Ovary (tissue), 9 donors: ENCODE measurements around the gene GRK4. TPM values are rescaled to one million over a fixed set of nuclear protein-coding genes. Genes with fewer than 3 reads are reported as not detected.
"Not testable (repeated sequence)": the region's sequence is repeated elsewhere in the genome, so short reads cannot be mapped to it uniquely, and the experiment has no call there.

Experiments
- DNase-seq, 5 donors: peaks; one replicate each; pipeline ENCODE4 v3.0.0-alpha.2; 2019 to 2020
- H3K27ac ChIP-seq, 2 donors: fragments of 200-600 bp; one replicate each; pipeline versions ENCODE4 v1.5.1 to v1.8.0; 2019 to 2022
- H3K27me3 ChIP-seq: fragments of 200-600 bp; one replicate; pipeline ENCODE4 v1.8.0; 2022
- H3K36me3 ChIP-seq: fragments of 200-600 bp; sonication (generic); one replicate; pipeline ENCODE4 v1.5.1; 2019
- H3K4me1 ChIP-seq: one replicate; pipeline ENCODE4 v1.8.1; 2013; ENCODE audit warnings: mild to moderate bottlenecking, moderate library complexity; ENCODE audit not compliant: insufficient read depth
- H3K4me3 ChIP-seq: fragments of 200-600 bp; sonication (generic); one replicate; pipeline ENCODE4 v1.5.1; 2017
- H3K9me3 ChIP-seq, 2 donors: fragments of 200-600 bp in 1 of 2; sonication (generic) in 1 of 2; one replicate each; pipeline versions ENCODE4 v1.5.1 to v1.8.1; 2013 to 2019; ENCODE audit warnings: mild to moderate bottlenecking in 1 of 2, moderate library complexity in 1 of 2
- EP300 ChIP-seq: sonication (generic); formaldehyde crosslinking; IDR thresholded peaks from one replicate; pipeline ENCODE4 v1.6.1; 2017; ENCODE audit warnings: antibody characterized with exemption
- POLR2A ChIP-seq: fragments of 450-650 bp; IDR thresholded peaks from one replicate; pipeline ENCODE4 v1.6.1; 2017; ENCODE audit warnings: antibody characterized with exemption, mild to moderate bottlenecking, moderate library complexity
- WGBS, 3 donors: extraction: QIAGEN DNeasy Blood & Tissue Kit in 1 of 3; methylation state at CpG; one replicate each; pipeline versions ENCODE4 v1.1.5 to v1.1.7; 2013 to 2017; 5-methylcytosine and 5-hydroxymethylcytosine counted together
- intact Hi-C, 4 donors: fragments of 100-400 bp; cut with DNase I; formaldehyde crosslinking; loops; one replicate each; pipeline versions ENCODE4 v1.11.0 to v1.15.1; 2022 to 2023
- polyA plus RNA-seq, 2 donors: library from polyadenylated mRNA; stranded (reverse); fragments of 200-250 nt in 1 of 2; fragments of 350-450 nt in 1 of 2; fragmentation: Illumina TruSeq in 1 of 2; extraction: RNeasy Lipid Tissue Mini Kit (QIAGEN cat#74804) in 1 of 2; gene quantifications; one replicate each; pipeline ENCODE4 v1.2.3, GENCODE V29; 2013 to 2014
- total RNA-seq, 7 donors: library from RNA; depleted of rRNA in 2 of 7; stranded (reverse); fragments of >200 nt in 2 of 7; fragmentation: NEBNext Ultra II Directional in 3 of 7; extraction: Animal tissue kit (Norgen Biotek cat#: 25700) in 3 of 7; gene quantifications; one replicate each; pipeline versions ENCODE4 v1.1.0 to v1.2.4, GENCODE V29; 2016 to 2023
- TF ChIP-seq, protein P1 (sequence below), 3 donors: fragments of 450-650 bp in 2 of 3; fragments of 200-600 bp in 1 of 3; IDR thresholded peaks; one replicate each; pipeline versions ENCODE4 v1.5.1 to v1.8.0; 2016 to 2022; ENCODE audit warnings: antibody characterized with exemption in 3 of 3, mild to moderate bottlenecking in 1 of 3
- donor health status: DM: no; HTN: no; CAD: no; lungs with moderate emphysema.
- donor health status: DM: no; HTN: no; CAD: no.
- donor health status: Bipolar disorder and iron deficiency.
- donor health status: DM: yes; HTN: yes; CAD: no.
- donor health status: DM: no; HTN: no; CAD: no.
- donor health status: DM: yes; HTN: yes; CAD: no.

Gene GRK4
- total and polyA plus RNA-seq, 9 donors, result 3.3 to 17.6 (median 6.9) TPM

DNA sequence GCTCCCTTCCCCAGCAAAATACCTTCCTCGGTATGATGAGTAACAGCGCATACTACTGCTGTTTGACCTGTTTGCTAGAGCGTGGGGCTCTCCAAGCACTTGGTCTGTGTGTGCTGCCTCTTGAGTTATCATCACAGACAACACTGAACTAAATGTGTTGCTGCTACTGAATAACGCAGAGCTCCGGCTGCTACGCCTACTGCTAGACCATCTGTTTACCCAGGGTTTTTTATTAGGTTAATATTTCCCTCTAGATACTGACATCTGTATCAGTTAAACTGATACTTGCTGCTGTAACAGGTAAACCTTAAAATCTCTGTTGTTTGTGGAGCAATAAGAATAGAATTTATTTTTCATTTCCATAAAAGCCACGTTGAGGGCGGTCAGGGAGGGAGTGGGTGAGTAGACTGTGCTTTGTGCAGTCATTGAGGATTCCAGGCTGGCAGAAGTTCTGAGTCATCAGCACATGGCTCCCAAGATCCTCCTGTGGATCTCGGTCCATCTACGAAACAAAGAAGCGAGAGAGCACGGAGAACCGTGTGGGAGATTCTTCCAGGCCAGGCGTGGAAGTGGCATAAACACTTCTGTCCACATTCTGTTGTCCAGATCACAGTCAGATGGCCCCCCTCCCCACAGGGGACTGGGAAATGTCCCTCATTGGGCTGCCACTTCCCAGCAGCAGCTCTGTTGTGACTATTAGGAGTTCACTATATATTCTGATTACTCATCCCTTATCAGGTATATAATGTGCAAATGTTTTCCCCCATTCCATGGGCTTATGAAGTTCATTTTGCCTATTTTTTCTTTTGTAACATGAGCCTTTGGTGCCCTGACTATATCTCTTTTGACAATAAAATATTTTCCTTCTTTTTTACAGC, 14.1 kb downstream of the GRK4 start:
- no peaks in the 10 kb centered on the region for H3K36me3 ChIP-seq
- H3K4me3 ChIP-seq, result no peak overlapping the region
- DNase-seq, result no peak
- WGBS, 3 donors, result 82 to 87% (median 86%) methylated on average over 14 of the region's 14 CpGs
- TF ChIP-seq POLR2A (no peak), EP300 (no peak)
- TF ChIP-seq, protein P1, sequence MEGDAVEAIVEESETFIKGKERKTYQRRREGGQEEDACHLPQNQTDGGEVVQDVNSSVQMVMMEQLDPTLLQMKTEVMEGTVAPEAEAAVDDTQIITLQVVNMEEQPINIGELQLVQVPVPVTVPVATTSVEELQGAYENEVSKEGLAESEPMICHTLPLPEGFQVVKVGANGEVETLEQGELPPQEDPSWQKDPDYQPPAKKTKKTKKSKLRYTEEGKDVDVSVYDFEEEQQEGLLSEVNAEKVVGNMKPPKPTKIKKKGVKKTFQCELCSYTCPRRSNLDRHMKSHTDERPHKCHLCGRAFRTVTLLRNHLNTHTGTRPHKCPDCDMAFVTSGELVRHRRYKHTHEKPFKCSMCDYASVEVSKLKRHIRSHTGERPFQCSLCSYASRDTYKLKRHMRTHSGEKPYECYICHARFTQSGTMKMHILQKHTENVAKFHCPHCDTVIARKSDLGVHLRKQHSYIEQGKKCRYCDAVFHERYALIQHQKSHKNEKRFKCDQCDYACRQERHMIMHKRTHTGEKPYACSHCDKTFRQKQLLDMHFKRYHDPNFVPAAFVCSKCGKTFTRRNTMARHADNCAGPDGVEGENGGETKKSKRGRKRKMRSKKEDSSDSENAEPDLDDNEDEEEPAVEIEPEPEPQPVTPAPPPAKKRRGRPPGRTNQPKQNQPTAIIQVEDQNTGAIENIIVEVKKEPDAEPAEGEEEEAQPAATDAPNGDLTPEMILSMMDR (IDR thresholded peaks at IDR 0.05), result no peak
- H3K27ac ChIP-seq, result no peak overlapping the region
- no peaks in the 10 kb centered on the region for H3K4me1 ChIP-seq
- peaks cover 0 to 9% of the 10 kb centered on the region in 2 donors for H3K9me3 ChIP-seq
- intact Hi-C loops, result no loop called here
- H3K27me3 ChIP-seq, result no peaks in the 10 kb centered on the region

GRCh38 chr4:2981256-2981819, 18.0 kb downstream of the GRK4 start:
- Histone ChIP-seq H3K9me3 (peaks cover 0 to 9% of the 10 kb centered on the region in 2 donors), H3K27ac (no peak overlapping the region), H3K27me3 (no peaks in the 10 kb centered on the region), H3K4me1 (no peaks in the 10 kb centered on the region), H3K36me3 (no peaks in the 10 kb centered on the region), H3K4me3 (no peak overlapping the region)
- TF ChIP-seq EP300 (no peak), POLR2A (no peak)
- TF ChIP-seq, protein P1 (IDR thresholded peaks at IDR 0.05), result no peak
- 83 to 88% (median 86%) methylated on average over 4 of the region's 4 CpGs for WGBS, 3 donors
- intact Hi-C loops, result no loop called here
- no peak for DNase-seq

DNA sequence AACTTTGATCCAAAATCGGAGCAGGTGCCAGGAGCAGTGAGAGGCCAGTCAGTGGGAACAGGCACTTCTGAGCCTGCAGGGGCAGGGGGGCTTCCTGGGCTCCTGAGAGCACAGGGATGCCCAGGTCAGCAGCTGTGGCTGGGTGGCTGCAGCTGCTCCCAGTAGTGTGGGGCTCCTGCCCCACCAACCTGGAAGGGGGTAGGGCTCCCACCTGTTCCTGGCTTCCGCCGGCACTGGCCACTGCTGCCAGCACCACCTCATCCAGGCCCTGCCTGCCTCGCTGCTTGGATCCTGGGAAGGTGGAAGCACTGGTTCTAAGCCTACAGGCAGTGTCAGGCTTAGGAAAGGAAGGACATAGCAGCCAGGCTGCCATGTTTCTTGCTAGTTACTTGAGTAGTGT, 18.6 kb downstream of the GRK4 start:
- no peak for DNase-seq
- no peaks in the 10 kb centered on the region for H3K36me3 ChIP-seq
- no peak overlapping the region for H3K27ac ChIP-seq
- H3K27me3 ChIP-seq, result no peaks in the 10 kb centered on the region
- H3K4me1 ChIP-seq, result no peaks in the 10 kb centered on the region
- H3K9me3 ChIP-seq, result peaks cover 0 to 9% of the 10 kb centered on the region in 2 donors
- intact Hi-C loops, result no loop called here
- 89 to 98% (median 96%) methylated on average over 3 to 4 of the region's 4 CpGs for WGBS, 3 donors
- H3K4me3 ChIP-seq, result no peak overlapping the region
- TF ChIP-seq, protein P1 (IDR thresholded peaks at IDR 0.05), result no peak
- TF ChIP-seq EP300, result no peak
- no peak for TF ChIP-seq POLR2A

DNA sequence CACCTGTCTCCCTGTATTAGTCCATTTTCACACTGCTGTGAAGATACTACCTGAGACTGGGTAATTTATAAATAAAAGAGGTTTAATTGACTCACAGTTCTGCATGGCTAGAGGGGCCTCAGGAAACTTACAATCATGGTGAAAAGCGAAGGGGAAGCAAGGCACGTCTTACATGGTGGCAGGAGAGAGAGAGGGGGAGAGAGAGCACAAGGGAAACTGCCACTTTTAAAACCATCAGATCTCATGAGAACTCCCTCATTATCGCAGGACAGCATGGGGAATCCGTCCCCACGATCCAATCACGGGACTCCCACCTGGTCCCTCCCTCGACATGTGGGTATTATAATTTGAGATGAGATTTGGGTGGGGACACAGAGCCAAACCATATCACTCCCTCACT, 20.3 kb downstream of the GRK4 start:
- H3K36me3 ChIP-seq, H3K4me1 ChIP-seq, DNase-seq, intact Hi-C loops, H3K27me3 ChIP-seq, H3K4me3 ChIP-seq, H3K9me3 ChIP-seq, H3K27ac ChIP-seq: not testable (repeated sequence)
- 81 to 88% (median 85%) methylated on average over 7 of the region's 7 CpGs for WGBS, 3 donors

- H3K9me3 ChIP-seq, result no peaks in the 10 kb centered on the region
- DNase-seq, result no peak
- no peaks in the 10 kb centered on the region for H3K36me3 ChIP-seq
- intact Hi-C loops, result no loop called here
- no peak overlapping the region for H3K27ac ChIP-seq
- WGBS, 3 donors, result 88 to 95% (median 93%) methylated on average over 4 of the region's 4 CpGs
- no peaks in the 10 kb centered on the region for H3K4me1 ChIP-seq
- no peaks in the 10 kb centered on the region for H3K27me3 ChIP-seq
- H3K4me3 ChIP-seq, result no peak overlapping the region
- TF ChIP-seq POLR2A, result no peak
- no peak for TF ChIP-seq EP300
- TF ChIP-seq, protein P1 (IDR thresholded peaks at IDR 0.05), result no peak
These were observed 27.9 kb downstream of the GRK4 start for GRCh38 chr4:2991243-2991642.
